GM12873 (cell line): ENCODE data around the gene CENPO.

Experiments used
- TF ChIP-seq, protein P1 (sequence below): IDR thresholded peaks from 2 replicates; pipeline ENCODE4 v1.5.1; 2012; ENCODE audit warnings: low read depth, mild to moderate bottlenecking, moderate library complexity, low read length, control low read depth; ENCODE audit not compliant: insufficient read depth; ENCODE audit errors: missing control alignments

CENPO gene

GRCh38 chr2:24813691-24814137, 20.5 kb downstream of the CENPO start:
- TF ChIP-seq, protein P1, sequence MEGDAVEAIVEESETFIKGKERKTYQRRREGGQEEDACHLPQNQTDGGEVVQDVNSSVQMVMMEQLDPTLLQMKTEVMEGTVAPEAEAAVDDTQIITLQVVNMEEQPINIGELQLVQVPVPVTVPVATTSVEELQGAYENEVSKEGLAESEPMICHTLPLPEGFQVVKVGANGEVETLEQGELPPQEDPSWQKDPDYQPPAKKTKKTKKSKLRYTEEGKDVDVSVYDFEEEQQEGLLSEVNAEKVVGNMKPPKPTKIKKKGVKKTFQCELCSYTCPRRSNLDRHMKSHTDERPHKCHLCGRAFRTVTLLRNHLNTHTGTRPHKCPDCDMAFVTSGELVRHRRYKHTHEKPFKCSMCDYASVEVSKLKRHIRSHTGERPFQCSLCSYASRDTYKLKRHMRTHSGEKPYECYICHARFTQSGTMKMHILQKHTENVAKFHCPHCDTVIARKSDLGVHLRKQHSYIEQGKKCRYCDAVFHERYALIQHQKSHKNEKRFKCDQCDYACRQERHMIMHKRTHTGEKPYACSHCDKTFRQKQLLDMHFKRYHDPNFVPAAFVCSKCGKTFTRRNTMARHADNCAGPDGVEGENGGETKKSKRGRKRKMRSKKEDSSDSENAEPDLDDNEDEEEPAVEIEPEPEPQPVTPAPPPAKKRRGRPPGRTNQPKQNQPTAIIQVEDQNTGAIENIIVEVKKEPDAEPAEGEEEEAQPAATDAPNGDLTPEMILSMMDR: no peak

DNA sequence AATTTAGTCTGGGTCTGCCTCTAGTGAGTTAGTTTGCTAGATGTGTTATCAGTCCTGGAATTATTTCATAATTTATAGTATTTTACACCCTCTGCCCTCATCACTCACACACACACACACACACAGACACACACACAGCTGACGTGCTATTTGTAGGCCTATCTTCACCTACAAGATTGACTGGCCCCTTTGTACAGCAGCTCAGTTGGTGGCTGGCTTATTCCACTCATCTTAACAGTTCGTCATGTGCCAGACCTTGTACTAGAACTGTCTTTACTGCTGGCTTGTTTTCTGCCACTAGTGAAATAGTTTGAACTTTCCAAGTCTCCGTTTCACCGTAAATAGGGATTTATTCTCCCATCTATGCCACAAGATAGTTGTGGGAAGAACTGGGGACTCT, 21.3 kb downstream of the CENPO start:
- TF ChIP-seq, protein P1: no peak

DNA sequence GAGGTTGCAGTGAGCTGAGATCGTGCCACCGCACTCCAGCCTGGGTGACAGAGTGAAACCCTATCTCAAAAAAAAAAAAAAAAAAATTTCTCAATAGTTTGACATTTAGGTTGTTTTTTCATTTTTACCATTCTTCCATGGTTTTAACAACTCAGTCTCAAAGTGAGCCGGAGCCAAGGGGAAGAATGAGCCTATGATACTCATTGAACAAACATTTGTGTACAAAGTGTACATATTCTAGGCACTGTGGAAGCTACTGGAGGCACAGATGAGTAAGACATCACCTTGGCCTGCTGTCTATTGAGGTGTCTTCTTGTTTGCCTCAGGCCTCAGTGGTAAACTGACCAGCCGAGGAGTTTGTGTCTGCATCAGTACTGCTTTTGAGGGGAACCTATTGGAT, 21.9 kb downstream of the CENPO start:
- TF ChIP-seq, protein P1: no peak

GRCh38 chr2:24816404-24816803, 23.2 kb downstream of the CENPO start:
- TF ChIP-seq, protein P1: no peak

DNA sequence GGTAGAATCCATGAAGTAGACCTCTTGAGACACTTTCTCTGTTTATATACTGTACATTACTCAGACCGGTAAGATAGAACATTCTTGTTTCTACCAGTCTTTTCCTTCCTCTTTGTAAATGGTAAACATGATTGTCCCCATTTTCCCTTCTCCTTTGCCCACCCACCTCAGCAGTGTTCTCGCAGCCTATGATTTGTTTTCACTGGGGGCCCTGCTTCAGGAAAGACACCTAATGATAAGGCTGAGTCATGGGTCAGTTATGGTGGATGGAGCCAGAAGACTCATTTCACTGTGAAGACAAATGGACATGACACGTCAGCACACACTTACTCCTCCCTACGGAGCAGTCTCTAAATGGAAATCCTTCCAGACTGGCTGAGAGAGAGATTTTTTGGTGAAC, 23.7 kb downstream of the CENPO start:
- TF ChIP-seq, protein P1: no peak

DNA sequence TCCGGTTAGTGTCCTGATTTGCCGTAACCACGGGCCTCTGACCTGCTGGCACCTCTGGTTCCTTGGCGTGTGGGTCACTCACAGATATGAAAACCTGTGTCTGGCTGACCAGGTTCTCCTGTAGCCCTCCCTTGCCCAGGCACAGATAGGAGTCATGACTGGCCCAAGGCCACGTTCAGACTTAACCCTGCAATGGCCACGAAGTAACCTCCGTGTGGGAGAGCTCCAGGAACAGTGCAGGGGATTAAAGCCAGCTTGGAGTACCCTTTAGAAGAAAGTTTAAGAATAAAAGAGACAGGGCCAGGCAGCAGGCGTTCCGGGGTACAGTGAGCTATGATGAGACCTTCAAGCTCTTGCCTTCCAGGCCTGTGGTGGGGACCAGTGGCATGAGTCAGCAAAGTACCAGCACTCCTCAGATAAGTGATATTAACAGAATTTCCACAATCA, 25.5 kb downstream of the CENPO start:
- TF ChIP-seq, protein P1: no peak

- TF ChIP-seq, protein P1: no peak
Measured at GRCh38 chr2:24819442-24820174, 26.4 kb downstream of the CENPO start.
